IMR-90 (cell line): ENCODE measurements around the gene CRYGN.

ENCODE experiments used
- CEBPB ChIP-seq: IDR thresholded peaks from 2 replicates; pipeline ENCODE4 v1.6.1; 2012; ENCODE audit warnings: low read depth, low read length, improper control_type of control experiment
- CTCF ChIP-seq: conservative IDR thresholded peaks from 2 replicates; pipeline ENCODE4 v1.5.1; 2012; ENCODE audit warnings: mild to moderate bottlenecking, low read depth, low read length, improper control_type of control experiment
- MAFK ChIP-seq: IDR thresholded peaks from 2 replicates; pipeline ENCODE4 v1.6.1; 2012; ENCODE audit warnings: low read depth, low read length, improper control_type of control experiment
- MAZ ChIP-seq: IDR thresholded peaks from 2 replicates; pipeline ENCODE4 v1.6.1; 2012; ENCODE audit warnings: low read depth, mild to moderate bottlenecking, low read length, improper control_type of control experiment, moderate library complexity, borderline replicate concordance
- POLR2A ChIP-seq: IDR thresholded peaks from 2 replicates; pipeline ENCODE4 v1.6.1; 2012; ENCODE audit warnings: mild to moderate bottlenecking, low read depth, low read length
- SMC3 ChIP-seq: fragments of 150-350 bp; IDR thresholded peaks from 2 replicates; pipeline ENCODE4 v1.6.1; 2016; ENCODE audit warnings: low read depth, mild to moderate bottlenecking, antibody characterized with exemption, low read length, moderate library complexity

DNA sequence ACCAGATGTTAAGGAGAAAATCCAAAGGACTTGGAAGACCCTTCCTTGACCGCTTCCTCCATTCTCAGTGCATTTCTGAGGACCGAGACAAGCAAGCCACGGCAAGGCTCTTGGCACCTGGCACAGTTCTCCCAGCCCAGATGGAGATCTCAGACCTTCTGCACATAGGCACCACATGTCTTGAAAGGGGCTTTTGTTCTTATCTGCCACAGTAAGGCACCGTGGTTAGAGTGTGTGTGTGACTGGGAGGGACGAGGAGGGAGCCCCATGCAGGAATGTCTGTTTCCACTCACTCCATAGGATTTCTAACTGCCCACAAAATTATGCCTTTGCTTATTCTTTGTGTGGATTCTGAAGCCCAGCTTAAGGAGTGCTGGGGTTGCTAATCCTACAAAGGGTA lies 19.8 kb downstream of the CRYGN start:
- no peak for TF ChIP-seq MAZ
- no peak for TF ChIP-seq CTCF
- TF ChIP-seq CEBPB = no peak
- TF ChIP-seq POLR2A = no peak
- no peak for TF ChIP-seq SMC3
- no peak for TF ChIP-seq MAFK
